ENCODE results near the gene SEMA5B. TPM values are rescaled to one million over a fixed set of nuclear protein-coding genes. Genes with fewer than 3 reads are reported as not detected.

Gene SEMA5B
- polyA plus RNA-seq, 1 donor from 2014 or later, result 7.0 TPM

DNA sequence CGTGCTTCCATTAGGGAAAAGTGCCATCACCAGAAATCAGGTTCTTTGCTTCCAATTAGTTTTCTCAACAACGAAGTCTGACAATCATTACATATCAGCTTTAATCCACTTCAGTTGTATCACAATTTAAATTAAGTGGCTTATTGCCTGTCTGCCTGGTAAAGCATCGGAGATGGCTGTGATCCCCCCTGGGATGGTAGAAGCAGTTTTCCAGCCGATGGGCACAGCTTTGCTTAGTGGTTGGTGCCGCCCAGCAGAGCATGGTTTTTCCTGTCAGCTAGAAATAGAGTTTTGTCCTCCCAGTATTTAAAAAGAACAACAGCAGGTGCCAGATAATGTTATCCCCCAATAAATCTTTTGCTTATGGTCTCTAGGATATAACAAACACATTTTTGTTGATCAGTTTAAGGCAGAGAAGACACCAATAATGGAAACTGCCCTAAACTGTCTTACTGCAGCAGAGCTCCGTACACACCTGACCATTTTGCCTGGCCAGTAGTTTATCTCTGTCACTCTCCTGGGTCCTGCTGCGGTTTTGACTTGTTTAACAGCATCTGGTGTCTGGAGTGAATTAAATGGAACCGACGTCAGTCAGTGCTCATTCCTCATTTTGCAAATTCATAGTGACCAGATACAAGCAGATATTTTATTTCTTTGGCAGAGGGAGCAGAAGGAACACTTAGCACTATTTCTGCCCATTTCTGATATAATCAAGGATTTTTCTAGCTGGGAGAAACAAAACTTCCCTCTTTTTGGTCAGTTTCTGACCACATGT lies 153.6 kb downstream of the SEMA5B start:
- Histone ChIP-seq H3K9me3 (ENCODE audit: low read length) (no peaks in the 10 kb centered on the region), H4K20me1 (ENCODE audit: insufficient read depth) (no peaks in the 10 kb centered on the region), H3F3A (ENCODE audit: insufficient read depth, low read length, poor library complexity, severe bottlenecking) (no peaks in the 10 kb centered on the region), H3K27me3 (ENCODE audit: insufficient read depth, low read depth, low read length) (no peaks in the 10 kb centered on the region), H3K4me3 (ENCODE audit: low read length) (no peak overlapping the region), H3K9me2 (ENCODE audit: insufficient read depth, low read length) (no peaks in the 10 kb centered on the region), H2AFZ (ENCODE audit: low read depth, low read length) (no peak overlapping the region), H3K79me2 (replicated peaks; ENCODE audit: insufficient read depth, low read length) (no peaks in the 10 kb centered on the region), H3K4me2 (ENCODE audit: low read length) (no peak overlapping the region), H3K36me3 (ENCODE audit: insufficient read depth, low read length) (no peaks in the 10 kb centered on the region), H3K9ac (ENCODE audit: low read length) (no peak overlapping the region), H3K27ac (ENCODE audit: low read length) (no peak overlapping the region)
- TF ChIP-seq POLR2AphosphoS5 (IDR thresholded peaks at IDR 0.05), result no peak
- TF ChIP-seq RAD21 (conservative IDR thresholded peaks at IDR 0.05), result no peak
- no peak for TF ChIP-seq SMC3 (conservative IDR thresholded peaks at IDR 0.05; ENCODE audit: poor library complexity)
- no peak for TF ChIP-seq EP300 (conservative IDR thresholded peaks at IDR 0.05; ENCODE audit: poor library complexity, severe bottlenecking)
- no peak for TF ChIP-seq MXI1 (conservative IDR thresholded peaks at IDR 0.05; ENCODE audit: poor library complexity, severe bottlenecking)
- TF ChIP-seq TAF1 (IDR thresholded peaks at IDR 0.05; ENCODE audit: low read depth), result no peak
- TF ChIP-seq EZH2 (IDR thresholded peaks at IDR 0.05; ENCODE audit: borderline replicate concordance, insufficient read depth, low read length, poor library complexity, severe bottlenecking), result no peak
- TF ChIP-seq, protein P1, sequence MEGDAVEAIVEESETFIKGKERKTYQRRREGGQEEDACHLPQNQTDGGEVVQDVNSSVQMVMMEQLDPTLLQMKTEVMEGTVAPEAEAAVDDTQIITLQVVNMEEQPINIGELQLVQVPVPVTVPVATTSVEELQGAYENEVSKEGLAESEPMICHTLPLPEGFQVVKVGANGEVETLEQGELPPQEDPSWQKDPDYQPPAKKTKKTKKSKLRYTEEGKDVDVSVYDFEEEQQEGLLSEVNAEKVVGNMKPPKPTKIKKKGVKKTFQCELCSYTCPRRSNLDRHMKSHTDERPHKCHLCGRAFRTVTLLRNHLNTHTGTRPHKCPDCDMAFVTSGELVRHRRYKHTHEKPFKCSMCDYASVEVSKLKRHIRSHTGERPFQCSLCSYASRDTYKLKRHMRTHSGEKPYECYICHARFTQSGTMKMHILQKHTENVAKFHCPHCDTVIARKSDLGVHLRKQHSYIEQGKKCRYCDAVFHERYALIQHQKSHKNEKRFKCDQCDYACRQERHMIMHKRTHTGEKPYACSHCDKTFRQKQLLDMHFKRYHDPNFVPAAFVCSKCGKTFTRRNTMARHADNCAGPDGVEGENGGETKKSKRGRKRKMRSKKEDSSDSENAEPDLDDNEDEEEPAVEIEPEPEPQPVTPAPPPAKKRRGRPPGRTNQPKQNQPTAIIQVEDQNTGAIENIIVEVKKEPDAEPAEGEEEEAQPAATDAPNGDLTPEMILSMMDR (IDR thresholded peaks at IDR 0.05; ENCODE audit: poor library complexity, severe bottlenecking), result no peak
- TF ChIP-seq, protein P2, sequence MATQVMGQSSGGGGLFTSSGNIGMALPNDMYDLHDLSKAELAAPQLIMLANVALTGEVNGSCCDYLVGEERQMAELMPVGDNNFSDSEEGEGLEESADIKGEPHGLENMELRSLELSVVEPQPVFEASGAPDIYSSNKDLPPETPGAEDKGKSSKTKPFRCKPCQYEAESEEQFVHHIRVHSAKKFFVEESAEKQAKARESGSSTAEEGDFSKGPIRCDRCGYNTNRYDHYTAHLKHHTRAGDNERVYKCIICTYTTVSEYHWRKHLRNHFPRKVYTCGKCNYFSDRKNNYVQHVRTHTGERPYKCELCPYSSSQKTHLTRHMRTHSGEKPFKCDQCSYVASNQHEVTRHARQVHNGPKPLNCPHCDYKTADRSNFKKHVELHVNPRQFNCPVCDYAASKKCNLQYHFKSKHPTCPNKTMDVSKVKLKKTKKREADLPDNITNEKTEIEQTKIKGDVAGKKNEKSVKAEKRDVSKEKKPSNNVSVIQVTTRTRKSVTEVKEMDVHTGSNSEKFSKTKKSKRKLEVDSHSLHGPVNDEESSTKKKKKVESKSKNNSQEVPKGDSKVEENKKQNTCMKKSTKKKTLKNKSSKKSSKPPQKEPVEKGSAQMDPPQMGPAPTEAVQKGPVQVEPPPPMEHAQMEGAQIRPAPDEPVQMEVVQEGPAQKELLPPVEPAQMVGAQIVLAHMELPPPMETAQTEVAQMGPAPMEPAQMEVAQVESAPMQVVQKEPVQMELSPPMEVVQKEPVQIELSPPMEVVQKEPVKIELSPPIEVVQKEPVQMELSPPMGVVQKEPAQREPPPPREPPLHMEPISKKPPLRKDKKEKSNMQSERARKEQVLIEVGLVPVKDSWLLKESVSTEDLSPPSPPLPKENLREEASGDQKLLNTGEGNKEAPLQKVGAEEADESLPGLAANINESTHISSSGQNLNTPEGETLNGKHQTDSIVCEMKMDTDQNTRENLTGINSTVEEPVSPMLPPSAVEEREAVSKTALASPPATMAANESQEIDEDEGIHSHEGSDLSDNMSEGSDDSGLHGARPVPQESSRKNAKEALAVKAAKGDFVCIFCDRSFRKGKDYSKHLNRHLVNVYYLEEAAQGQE (IDR thresholded peaks at IDR 0.05; ENCODE audit: borderline replicate concordance), result no peak

DNA sequence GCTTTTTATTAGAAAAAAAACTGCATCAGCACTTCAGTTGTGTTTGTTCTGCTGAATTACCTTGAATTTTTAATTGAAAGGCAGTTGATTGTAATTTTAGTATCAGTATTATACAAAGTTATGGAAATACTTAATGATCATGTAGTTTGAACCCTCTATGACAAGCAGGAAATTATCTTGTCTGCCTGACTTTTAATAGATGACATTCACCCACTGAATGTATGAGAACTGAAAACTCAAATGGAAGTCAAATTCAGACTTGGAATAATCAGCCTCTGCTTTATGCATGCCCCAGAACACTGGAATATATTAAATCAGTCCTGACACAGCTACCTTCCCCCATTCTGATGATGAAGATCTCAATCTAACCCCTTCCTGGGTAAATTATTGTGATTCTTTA lies 159.2 kb downstream of the SEMA5B start:
- H3K36me3 ChIP-seq (ENCODE audit: insufficient read depth, low read length), result no peaks in the 10 kb centered on the region
- no peak overlapping the region for H3K9ac ChIP-seq (ENCODE audit: low read length)
- H2AFZ ChIP-seq (ENCODE audit: low read depth, low read length), result no peak overlapping the region
- TF ChIP-seq EP300 (conservative IDR thresholded peaks at IDR 0.05; ENCODE audit: poor library complexity, severe bottlenecking) (peak; percentile 60), EZH2 (IDR thresholded peaks at IDR 0.05; ENCODE audit: borderline replicate concordance, insufficient read depth, low read length, poor library complexity, severe bottlenecking) (no peak), SMC3 (conservative IDR thresholded peaks at IDR 0.05; ENCODE audit: poor library complexity) (no peak), POLR2AphosphoS5 (IDR thresholded peaks at IDR 0.05) (peak; percentile 8)
- TF ChIP-seq, protein P1 (IDR thresholded peaks at IDR 0.05; ENCODE audit: poor library complexity, severe bottlenecking), result no peak
- no peaks in the 10 kb centered on the region for H4K20me1 ChIP-seq (ENCODE audit: insufficient read depth)
- H3K27me3 ChIP-seq (ENCODE audit: insufficient read depth, low read depth, low read length), result no peaks in the 10 kb centered on the region
- no peaks in the 10 kb centered on the region for H3F3A ChIP-seq (ENCODE audit: insufficient read depth, low read length, poor library complexity, severe bottlenecking)
- no peaks in the 10 kb centered on the region for H3K9me3 ChIP-seq (ENCODE audit: low read length)
- peak overlapping the region; percentile 56 for H3K27ac ChIP-seq (ENCODE audit: low read length)
- H3K79me2 ChIP-seq (replicated peaks; ENCODE audit: insufficient read depth, low read length), result no peaks in the 10 kb centered on the region
- no peak overlapping the region for H3K4me2 ChIP-seq (ENCODE audit: low read length)
- no peaks in the 10 kb centered on the region for H3K9me2 ChIP-seq (ENCODE audit: insufficient read depth, low read length)
- peak overlapping the region; percentile 4 for H3K4me3 ChIP-seq (ENCODE audit: low read length)
